Adrenal gland (tissue), 5 donors: ENCODE results near the gene WDR45B.

Source experiments
- POLR2A ChIP-seq, 2 donors: fragments of 450-650 bp; IDR thresholded peaks; one replicate each; pipeline ENCODE4 v1.6.1; 2017; ENCODE audit warnings: antibody characterized with exemption in 2 of 2, mild to moderate bottlenecking in 2 of 2, moderate library complexity in 1 of 2
- TF ChIP-seq, protein P1 (sequence below), 6 experiments: fragments of 450-650 bp in 4 of 6; fragments of 200-600 bp in 2 of 6; sonication (generic) in 1 of 6; IDR thresholded peaks; 1 replicate in 5 of 6; 2 replicates in 1 of 6; pipeline versions ENCODE4 v1.5.1 to v1.8.0; 2016 to 2021; ENCODE audit warnings: antibody characterized with exemption in 6 of 6, mild to moderate bottlenecking in 2 of 6, moderate library complexity in 1 of 6
- donor health status: DM: no; HTN: no; CAD: no.

- TF ChIP-seq, protein P1, sequence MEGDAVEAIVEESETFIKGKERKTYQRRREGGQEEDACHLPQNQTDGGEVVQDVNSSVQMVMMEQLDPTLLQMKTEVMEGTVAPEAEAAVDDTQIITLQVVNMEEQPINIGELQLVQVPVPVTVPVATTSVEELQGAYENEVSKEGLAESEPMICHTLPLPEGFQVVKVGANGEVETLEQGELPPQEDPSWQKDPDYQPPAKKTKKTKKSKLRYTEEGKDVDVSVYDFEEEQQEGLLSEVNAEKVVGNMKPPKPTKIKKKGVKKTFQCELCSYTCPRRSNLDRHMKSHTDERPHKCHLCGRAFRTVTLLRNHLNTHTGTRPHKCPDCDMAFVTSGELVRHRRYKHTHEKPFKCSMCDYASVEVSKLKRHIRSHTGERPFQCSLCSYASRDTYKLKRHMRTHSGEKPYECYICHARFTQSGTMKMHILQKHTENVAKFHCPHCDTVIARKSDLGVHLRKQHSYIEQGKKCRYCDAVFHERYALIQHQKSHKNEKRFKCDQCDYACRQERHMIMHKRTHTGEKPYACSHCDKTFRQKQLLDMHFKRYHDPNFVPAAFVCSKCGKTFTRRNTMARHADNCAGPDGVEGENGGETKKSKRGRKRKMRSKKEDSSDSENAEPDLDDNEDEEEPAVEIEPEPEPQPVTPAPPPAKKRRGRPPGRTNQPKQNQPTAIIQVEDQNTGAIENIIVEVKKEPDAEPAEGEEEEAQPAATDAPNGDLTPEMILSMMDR (IDR thresholded peaks at IDR 0.05) = peak in 1 of 6 experiments; percentile 2
- TF ChIP-seq POLR2A (IDR thresholded peaks at IDR 0.05) = peak; percentile 98 to 99
Measured at GRCh38 chr17:82648165-82648668, at the start of gene WDR45B.
